NCI-H524 treated with DMSO at 0.1 percent for 48 hours (cell line): Measurements from ENCODE around the gene TFF3.

Experiments used
- DNase-seq: peaks from one replicate; lab custom pipeline; 2025; lab: John Stamatoyannopoulos, UW

The TFF3 gene

GRCh38 chr21:42315296-42315891 is at the start of gene TFF3:
TSS of gene TFF3 (minus strand) at chr21:42315409. CDS start at chr21:42315374, 35 bp downstream.
- no peak for DNase-seq

GRCh38 chr21:42364304-42364865 is 49.2 kb upstream of the TFF3 start:
- no peak for DNase-seq

GRCh38 chr21:42363312-42363711 is 48.1 kb upstream of the TFF3 start:
- no peak for DNase-seq

GRCh38 chr21:42362700-42363099 is 47.5 kb upstream of the TFF3 start:
- no peak for DNase-seq

- no peak for DNase-seq
These were observed 47.0 kb upstream of the TFF3 start for GRCh38 chr21:42362198-42362597.

GRCh38 chr21:42361286-42361685 is 46.1 kb upstream of the TFF3 start:
- peak; percentile 88 for DNase-seq

- no peak for DNase-seq
These were observed 45.1 kb upstream of the TFF3 start for GRCh38 chr21:42360317-42360716.

GRCh38 chr21:42358937-42359336 is 43.7 kb upstream of the TFF3 start:
- DNase-seq = no peak

- DNase-seq = no peak
These were observed 43.1 kb upstream of the TFF3 start for GRCh38 chr21:42358261-42358660.

GRCh38 chr21:42357307-42357706 is 42.1 kb upstream of the TFF3 start:
- no peak for DNase-seq

GRCh38 chr21:42356650-42357049 is 41.4 kb upstream of the TFF3 start:
- no peak for DNase-seq

- no peak for DNase-seq
These were observed 40.8 kb upstream of the TFF3 start for GRCh38 chr21:42356046-42356445.

GRCh38 chr21:42353623-42354022 is 38.4 kb upstream of the TFF3 start:
- DNase-seq = no peak

GRCh38 chr21:42352441-42353095 is 37.4 kb upstream of the TFF3 start:
- DNase-seq = no peak

GRCh38 chr21:42351626-42352440 is 36.6 kb upstream of the TFF3 start:
- no peak for DNase-seq

GRCh38 chr21:42350927-42351426 is 35.8 kb upstream of the TFF3 start, which contains the start of gene TFF2:
TSS of gene TFF2 (minus strand) at chr21:42350994. CDS start at chr21:42350957, 37 bp downstream.
- no peak for DNase-seq

GRCh38 chr21:42350318-42350910 is 35.2 kb upstream of the TFF3 start:
- no peak for DNase-seq

GRCh38 chr21:42349420-42350317 is 34.5 kb upstream of the TFF3 start:
- DNase-seq = no peak

- no peak for DNase-seq
These were observed 33.6 kb upstream of the TFF3 start for GRCh38 chr21:42348762-42349161.

- no peak for DNase-seq
These were observed 32.6 kb upstream of the TFF3 start for GRCh38 chr21:42347601-42348327.
